ENCODE measurements around the gene TMOD3. TPM values are rescaled to one million over a fixed set of nuclear protein-coding genes. Genes with fewer than 3 reads are reported as not detected.

Gene TMOD3
- total RNA-seq, 2 experiments from 2014 or later: 53.6 to 59.2 TPM

DNA sequence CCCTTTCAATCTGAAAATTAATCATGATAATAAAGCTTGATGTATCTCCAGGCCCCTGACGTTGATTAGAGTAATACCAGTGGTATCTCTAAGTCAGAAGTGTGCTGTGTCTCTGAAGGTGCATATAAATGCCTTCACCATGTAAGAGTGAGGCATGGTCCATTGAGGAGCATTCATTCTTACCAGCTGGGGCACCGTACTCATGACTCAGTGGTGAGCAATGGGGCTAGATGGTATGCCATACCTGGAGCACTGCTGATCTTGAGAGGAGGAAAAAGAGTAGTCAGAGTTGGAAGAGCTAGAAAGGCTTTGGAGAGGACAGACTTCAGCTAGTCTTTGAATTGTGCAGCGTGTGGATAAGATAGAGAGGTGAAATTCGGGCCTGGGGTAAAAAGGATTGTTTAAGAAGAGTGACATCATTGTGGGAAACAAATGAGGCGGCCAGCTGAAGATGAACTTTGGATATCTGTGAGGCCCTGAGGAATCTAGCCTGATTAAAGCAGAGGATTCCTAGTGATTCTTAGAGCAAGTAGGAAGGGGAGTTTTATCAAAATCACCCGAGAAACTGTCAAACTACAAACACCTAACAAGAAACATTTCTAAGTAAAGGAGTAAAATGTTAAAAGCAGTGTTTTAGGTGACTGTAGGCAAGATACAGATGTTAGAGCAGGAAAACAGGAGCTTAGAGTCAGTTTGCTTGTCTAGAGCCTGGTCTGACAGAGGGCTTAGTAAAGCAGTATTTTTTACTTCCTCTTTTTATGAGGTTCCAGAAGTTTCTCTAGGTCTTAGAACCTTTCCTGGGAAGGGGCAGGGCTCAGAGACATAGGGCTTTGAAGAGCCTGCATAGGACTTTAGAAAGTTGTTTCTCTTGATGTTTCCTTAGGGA is 13.6 kb downstream of the TMOD3 start:
- intact Hi-C loops (cut with micrococcal nuclease): no loop called here
- TF ChIP-seq, protein P1, sequence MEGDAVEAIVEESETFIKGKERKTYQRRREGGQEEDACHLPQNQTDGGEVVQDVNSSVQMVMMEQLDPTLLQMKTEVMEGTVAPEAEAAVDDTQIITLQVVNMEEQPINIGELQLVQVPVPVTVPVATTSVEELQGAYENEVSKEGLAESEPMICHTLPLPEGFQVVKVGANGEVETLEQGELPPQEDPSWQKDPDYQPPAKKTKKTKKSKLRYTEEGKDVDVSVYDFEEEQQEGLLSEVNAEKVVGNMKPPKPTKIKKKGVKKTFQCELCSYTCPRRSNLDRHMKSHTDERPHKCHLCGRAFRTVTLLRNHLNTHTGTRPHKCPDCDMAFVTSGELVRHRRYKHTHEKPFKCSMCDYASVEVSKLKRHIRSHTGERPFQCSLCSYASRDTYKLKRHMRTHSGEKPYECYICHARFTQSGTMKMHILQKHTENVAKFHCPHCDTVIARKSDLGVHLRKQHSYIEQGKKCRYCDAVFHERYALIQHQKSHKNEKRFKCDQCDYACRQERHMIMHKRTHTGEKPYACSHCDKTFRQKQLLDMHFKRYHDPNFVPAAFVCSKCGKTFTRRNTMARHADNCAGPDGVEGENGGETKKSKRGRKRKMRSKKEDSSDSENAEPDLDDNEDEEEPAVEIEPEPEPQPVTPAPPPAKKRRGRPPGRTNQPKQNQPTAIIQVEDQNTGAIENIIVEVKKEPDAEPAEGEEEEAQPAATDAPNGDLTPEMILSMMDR (IDR thresholded peaks at IDR 0.05): no peak
- ChIA-PET POLR2A (interaction anchor here (1.0 to 1.7 kb wide), 3 partner anchors 9 to 13 kb away, joined by 3 to 5 read pairs (median 4); no protein-coding TSS in a partner anchor), CTCF (interaction anchor here (0.7 to 3.1 kb wide), 4 partner anchors 9 to 67 kb away, joined by 3 to 10 read pairs (median 4); no protein-coding TSS in a partner anchor)
- Mint-ChIP-seq H3K27me3 (no peaks in the 10 kb centered on the region), H3K9me3 (no peaks in the 10 kb centered on the region), H3K36me3 (ENCODE audit: low read depth) (no peaks in the 10 kb centered on the region), H3K4me3 (no peak overlapping the region), H3K4me1 (ENCODE audit: low read depth) (peaks cover 69% of the 10 kb centered on the region), H3K27ac (no peak overlapping the region)
- DNase-seq (peak; percentile 42), ATAC-seq (peak; percentile 52)

DNA sequence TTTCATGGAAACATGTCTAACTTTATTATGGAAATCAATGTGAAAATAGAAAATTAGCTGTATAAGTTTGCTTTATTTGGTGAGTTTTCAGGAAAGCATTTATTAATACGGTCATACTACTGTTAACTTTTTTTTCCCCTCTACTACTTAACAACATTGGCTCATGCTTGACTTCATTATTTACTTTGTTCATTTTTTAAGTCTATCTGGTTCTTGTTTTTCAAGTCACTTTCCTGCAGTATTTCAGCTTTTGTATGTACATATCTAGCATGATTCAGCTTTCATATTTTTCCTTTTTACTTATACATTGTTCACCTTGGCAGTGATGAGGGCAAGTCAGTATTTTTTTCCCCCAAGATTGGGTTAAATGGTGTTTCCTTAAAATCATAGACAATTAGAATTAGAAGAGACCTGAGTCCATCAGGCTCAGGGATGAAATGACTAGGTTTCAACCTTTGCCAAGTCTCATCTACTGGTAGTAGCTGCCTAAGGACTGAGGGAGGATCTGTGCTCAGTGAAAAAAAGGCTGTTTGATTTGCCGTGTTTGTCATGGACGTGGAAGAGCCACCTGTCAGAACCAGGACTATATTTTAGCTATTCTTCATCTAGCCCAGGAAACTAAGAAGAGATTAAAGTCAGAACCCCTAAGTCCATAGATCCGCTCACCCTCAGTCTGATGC is 15.4 kb downstream of the TMOD3 start:
- no peak overlapping the region for H3K27ac Mint-ChIP-seq
- ATAC-seq (no peak), DNase-seq (no peak)
- H3K9me3 Mint-ChIP-seq: no peaks in the 10 kb centered on the region
- POLR2A ChIA-PET: interaction anchor here (0.7 to 1.6 kb wide), 2 partner anchors 15 to 21 kb away, joined by 3 read pairs; no protein-coding TSS in a partner anchor
- peaks cover 4% of the 10 kb centered on the region for H3K36me3 Mint-ChIP-seq (ENCODE audit: low read depth)
- TF ChIP-seq, protein P1 (IDR thresholded peaks at IDR 0.05): no peak
- intact Hi-C loops (cut with micrococcal nuclease): no loop called here
- no peak overlapping the region for H3K4me3 Mint-ChIP-seq
- CTCF ChIA-PET: interaction anchor here (1.5 kb wide), 1 partner anchor 44 kb away, joined by 5 read pairs; no protein-coding TSS in a partner anchor
- peaks cover 67% of the 10 kb centered on the region for H3K4me1 Mint-ChIP-seq (ENCODE audit: low read depth)
- no peaks in the 10 kb centered on the region for H3K27me3 Mint-ChIP-seq

DNA sequence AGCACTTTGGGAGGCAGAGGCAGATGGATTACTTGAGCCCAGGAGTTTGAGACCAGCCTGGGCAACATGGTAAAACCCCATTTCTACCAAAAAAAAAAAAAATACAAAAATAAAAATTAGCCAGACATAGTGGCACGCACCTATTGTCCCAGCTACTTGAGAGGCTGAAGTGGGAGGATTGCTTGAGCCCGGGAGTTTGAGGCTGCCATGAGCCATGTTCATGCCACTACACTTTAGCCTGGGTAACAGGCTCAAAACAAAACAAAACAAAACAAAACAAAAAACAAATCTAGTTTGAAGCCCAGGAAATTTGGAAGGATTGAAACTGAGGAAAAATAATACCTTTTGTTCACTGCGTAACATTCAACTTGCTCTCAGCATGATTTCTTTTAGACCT is 16.6 kb downstream of the TMOD3 start:
- CTCF ChIA-PET: interaction anchor here (0.8 to 1.5 kb wide), 2 partner anchors 10 to 43 kb away, joined by 3 to 5 read pairs; no protein-coding TSS in a partner anchor
- DNase-seq: no peak
- intact Hi-C loops (cut with micrococcal nuclease): no loop called here
- Mint-ChIP-seq H3K9me3 (no peaks in the 10 kb centered on the region), H3K4me1 (ENCODE audit: low read depth) (peaks cover 64% of the 10 kb centered on the region), H3K4me3 (peak overlapping the region; percentile 11), H3K27me3 (no peaks in the 10 kb centered on the region), H3K27ac (peak overlapping the region; percentile 72), H3K36me3 (ENCODE audit: low read depth) (peaks cover 4% of the 10 kb centered on the region)
- TF ChIP-seq, protein P1 (IDR thresholded peaks at IDR 0.05): no peak
- no peak for ATAC-seq
- POLR2A ChIA-PET: interaction anchor here (1.6 kb wide), 1 partner anchor 20 kb away, joined by 3 read pairs; no protein-coding TSS in a partner anchor

DNA sequence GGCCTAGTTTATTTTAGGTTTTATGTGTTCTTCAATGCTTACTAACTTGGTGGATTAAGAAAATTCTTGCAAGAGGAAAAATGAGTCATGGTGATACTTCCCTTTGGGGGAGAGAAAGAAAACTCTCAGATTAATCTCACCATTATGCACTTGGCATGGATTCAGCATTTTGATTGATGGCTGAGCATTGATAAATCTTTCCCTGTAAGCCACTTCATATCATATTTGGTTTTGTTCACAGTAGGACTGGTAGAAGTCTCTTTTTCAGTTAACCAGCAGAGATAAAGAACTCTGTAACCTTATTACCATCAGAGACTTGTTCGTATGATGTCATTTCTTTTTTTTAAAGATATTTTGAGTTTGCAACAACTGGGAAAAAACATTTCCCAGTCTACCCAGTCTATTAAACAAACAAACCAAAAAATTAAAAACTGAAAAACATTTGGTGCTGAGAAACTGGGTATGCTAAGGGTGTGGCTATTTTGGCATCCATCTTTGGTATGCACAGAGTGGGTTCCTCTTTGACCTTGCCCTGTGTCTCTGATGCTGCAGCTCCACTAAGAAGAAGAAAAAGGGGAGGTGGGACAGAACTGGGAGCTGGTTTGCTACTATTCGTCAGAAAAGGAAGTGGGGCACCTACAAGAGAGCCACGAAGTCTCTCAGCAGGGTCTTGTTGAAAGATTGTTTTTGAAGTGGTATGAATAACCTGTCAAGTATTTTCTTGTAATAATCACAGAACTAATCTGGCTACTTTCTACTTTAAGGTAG is 17.2 kb downstream of the TMOD3 start:
- ATAC-seq (peak; percentile 43), DNase-seq (no peak)
- H3K36me3 Mint-ChIP-seq (ENCODE audit: low read depth): peaks cover 4% of the 10 kb centered on the region
- intact Hi-C loops (cut with micrococcal nuclease): no loop called here
- H3K4me3 Mint-ChIP-seq: peak overlapping the region; percentile 22
- no peaks in the 10 kb centered on the region for H3K27me3 Mint-ChIP-seq
- ChIA-PET POLR2A (interaction anchor here (1.8 kb wide), 1 partner anchor 11 kb away, joined by 4 read pairs; no protein-coding TSS in a partner anchor), CTCF (interaction anchor here (1.1 kb wide), 1 partner anchor 42 kb away, joined by 3 read pairs; no protein-coding TSS in a partner anchor)
- TF ChIP-seq, protein P1 (IDR thresholded peaks at IDR 0.05): no peak
- peaks cover 61% of the 10 kb centered on the region for H3K4me1 Mint-ChIP-seq (ENCODE audit: low read depth)
- no peaks in the 10 kb centered on the region for H3K9me3 Mint-ChIP-seq
- H3K27ac Mint-ChIP-seq: peak overlapping the region; percentile 72

Measured in activated CD8-positive, alpha-beta T cell treated with anti-CD3 and anti-CD28 coated beads for 36 hours (primary cell).